ENCODE results near the gene AIMP2. TPM values are rescaled to one million over a fixed set of nuclear protein-coding genes. Genes with fewer than 3 reads are reported as not detected.
"Not testable (repeated sequence)": the region's sequence is repeated elsewhere in the genome, so short reads cannot be mapped to it uniquely, and the experiment has no call there.

Gene AIMP2
- total RNA-seq, 1 donor from 2014 or later = 101 TPM

- DNase-seq = peak; percentile 22
Observed at GRCh38 chr7:6026011-6026819, 17.1 kb downstream of the AIMP2 start.

GRCh38 chr7:6026820-6027311 is 17.8 kb downstream of the AIMP2 start:
- DNase-seq = no peak

GRCh38 chr7:6027806-6028365 is 18.8 kb downstream of the AIMP2 start:
- DNase-seq = no peak

GRCh38 chr7:6028563-6028962 is 19.5 kb downstream of the AIMP2 start:
- DNase-seq = no peak

- no peak for DNase-seq
Observed at GRCh38 chr7:6030988-6031387, 21.9 kb downstream of the AIMP2 start, which contains the start of gene ANKRD61. Gene ANKRD61 (plus strand): TSS chr7:6031376. CDS start chr7:6031376, 0 bp downstream.

- DNase-seq = no peak
Observed at GRCh38 chr7:6031567-6031966, 22.5 kb downstream of the AIMP2 start.

- no peak for DNase-seq
Observed at GRCh38 chr7:6032167-6032566, 23.1 kb downstream of the AIMP2 start.

- no peak for DNase-seq
Observed at GRCh38 chr7:6032641-6033040, 23.6 kb downstream of the AIMP2 start.

GRCh38 chr7:6035165-6035564 is 26.1 kb downstream of the AIMP2 start:
- DNase-seq = no peak

- DNase-seq = no peak
Observed at GRCh38 chr7:6035686-6036085, 26.6 kb downstream of the AIMP2 start.

GRCh38 chr7:6049780-6050179 is 40.7 kb downstream of the AIMP2 start:
- DNase-seq = no peak

GRCh38 chr7:6051185-6051584 is 42.1 kb downstream of the AIMP2 start:
- DNase-seq = not testable (repeated sequence)

- DNase-seq = no peak
Observed at GRCh38 chr7:6056616-6057015, 47.5 kb downstream of the AIMP2 start.

- DNase-seq = no peak
Observed at GRCh38 chr7:6057316-6058129, 48.5 kb downstream of the AIMP2 start.

GRCh38 chr7:6059941-6060340 is 50.9 kb downstream of the AIMP2 start:
- not testable (repeated sequence) for DNase-seq

- DNase-seq = no peak
Observed at GRCh38 chr7:6071406-6071805, 62.3 kb downstream of the AIMP2 start.

Small RNAs within 50 kb of the gene (small RNA-seq; reads per million reads assigned to genes)
- gene RF00019 (ENCODE audit: low replicate concordance) (not detected), gene RNU6-218P (ENCODE audit: low replicate concordance) (not detected), gene SNORA80D (ENCODE audit: low replicate concordance) (0.16 reads per million, percentile 9 among the genes with 10 or more reads in this experiment)

Other genes starting within 250 kb of the AIMP2 start
- 49.7 TPM for gene RNF216, start 227.6 kb upstream of the AIMP2 start, total RNA-seq
- gene OCM, start 128.5 kb upstream of the AIMP2 start, total RNA-seq = not detected
- 49.7 TPM for gene CCZ1, start 110.5 kb upstream of the AIMP2 start, total RNA-seq
- 0.31 TPM for gene RSPH10B, start 38.6 kb upstream of the AIMP2 start, total RNA-seq
- gene PMS2, start 223 bp upstream of the AIMP2 start, total RNA-seq = 17.7 TPM
- gene ANKRD61, start 22.1 kb downstream of the AIMP2 start, total RNA-seq = not detected
- 112 TPM for gene EIF2AK1, start 49.9 kb downstream of the AIMP2 start, total RNA-seq
- gene USP42, start 95.7 kb downstream of the AIMP2 start, total RNA-seq = 5.6 TPM